Measurements from ENCODE around the gene IFT22. TPM values are rescaled to one million over a fixed set of nuclear protein-coding genes. Genes with fewer than 3 reads are reported as not detected.
A peak's percentile ranks its signal among the peaks of the same experiment; 100 is the strongest.
"Not testable (repeated sequence)": the region's sequence is repeated elsewhere in the genome, so short reads cannot be mapped to it uniquely, and the experiment has no call there.

IFT22 gene
- total and polyA plus RNA-seq, 12 donors, result 11.3 to 44.1 (median 32.5) TPM

GRCh38 chr7:101269664-101270063 lies 51.9 kb downstream of the IFT22 start:
- H3K36me3 ChIP-seq, result no peaks in the 10 kb centered on the region
- WGBS, 2 donors, result 83 to 86% methylated on average over 21 of the region's 21 CpGs
- H3K9me3 ChIP-seq, result no peaks in the 10 kb centered on the region
- H3K27ac ChIP-seq, result no peak overlapping the region
- intact Hi-C loops (cut with DNase I), result loop anchor here in 1 of 10 donors (10.0 kb wide), 1 partner anchor 375 kb away; the partner anchor contains the start of gene ACHE
- ATAC-seq (no peak), DNase-seq (no peak)
- no peak overlapping the region for H3K4me3 ChIP-seq
- no peak for TF ChIP-seq CTCF (IDR thresholded peaks at IDR 0.05)
- H3K27me3 ChIP-seq, result peaks cover 0 to 21% (median 4%) of the 10 kb centered on the region in 7 donors
- no peaks in the 10 kb centered on the region for H3K4me1 ChIP-seq

GRCh38 chr7:101265622-101266516 lies 55.7 kb downstream of the IFT22 start:
- intact Hi-C loops (cut with DNase I), result no loop called here
- H3K9me3 ChIP-seq, result no peaks in the 10 kb centered on the region
- ATAC-seq (no peak), DNase-seq (no peak)
- WGBS, 2 donors, result 64 to 67% methylated on average over 17 of the region's 17 CpGs
- no peaks in the 10 kb centered on the region for H3K36me3 ChIP-seq
- H3K4me1 ChIP-seq, result peaks cover 0 to 10% (median 0%) of the 10 kb centered on the region in 9 donors
- peaks cover 0 to 5% (median 0%) of the 10 kb centered on the region in 7 donors for H3K27me3 ChIP-seq
- H3K27ac ChIP-seq, result no peak overlapping the region
- no peak overlapping the region for H3K4me3 ChIP-seq
- no peak for TF ChIP-seq CTCF (IDR thresholded peaks at IDR 0.05)

- intact Hi-C loops (cut with DNase I); H3K4me1 ChIP-seq; H3K27me3 ChIP-seq; H3K9me3 ChIP-seq; H3K4me3 ChIP-seq; H3K36me3 ChIP-seq: not testable (repeated sequence)
- ATAC-seq (peak; percentile 55 to 96 (median 80)), DNase-seq (peak; percentile 32 to 44)
- WGBS, 2 donors, result 42% methylated on average over 6 of the region's 6 CpGs
- H3K27ac ChIP-seq, result peak overlapping the region in 1 of 10 donors; percentile 15
Observed at GRCh38 chr7:101264102-101264706, 57.4 kb downstream of the IFT22 start.

Other genes with a start within 250 kb of the IFT22 start
- gene TRIM56, start 236.3 kb downstream of the IFT22 start, total RNA-seq, result 10 to 100 TPM; 12.8 to 28.4 (median 16.7) TPM
- 10 to 100 TPM in 1 of 2 donors, 1 to 10 TPM in 1; 5.8 to 12.9 TPM for gene TRIM56, start 236.3 kb downstream of the IFT22 start, polyA plus RNA-seq
- 10 to 100 TPM in 3 of 10 donors, 1 to 10 TPM in 7; 1.2 to 67.8 (median 4.6) TPM for gene SERPINE1, start 194.7 kb downstream of the IFT22 start, total RNA-seq
- 100 to 1,000 TPM in 1 of 2 donors, 1 to 10 TPM in 1; 2.1 to 269 TPM for gene SERPINE1, start 194.7 kb downstream of the IFT22 start, polyA plus RNA-seq
- 10 to 100 TPM in 7 of 10 donors, 1 to 10 TPM in 3; 7.8 to 15.2 (median 11.2) TPM for gene AP1S1, start 167.3 kb downstream of the IFT22 start, total RNA-seq
- 10 to 100 TPM; 16.1 to 33.1 TPM for gene AP1S1, start 167.3 kb downstream of the IFT22 start, polyA plus RNA-seq
- not detected for gene VGF, start 156.2 kb downstream of the IFT22 start, total RNA-seq
- under 1 TPM in 1 of 2 donors, not detected in 1; 0.17 TPM for gene VGF, start 156.2 kb downstream of the IFT22 start, polyA plus RNA-seq
- gene NAT16, start 141.5 kb downstream of the IFT22 start, total RNA-seq, result not detected
- not detected for gene NAT16, start 141.5 kb downstream of the IFT22 start, polyA plus RNA-seq
- not detected for gene MOGAT3, start 120.8 kb downstream of the IFT22 start, total RNA-seq
- gene MOGAT3, start 120.8 kb downstream of the IFT22 start, polyA plus RNA-seq, result not detected
- 10 to 100 TPM; 27.1 to 56.4 (median 36.0) TPM for gene PLOD3, start 104.2 kb downstream of the IFT22 start, total RNA-seq
- gene PLOD3, start 104.2 kb downstream of the IFT22 start, polyA plus RNA-seq, result 10 to 100 TPM; 35.4 to 61.2 TPM
- gene ZNHIT1, start 103.6 kb downstream of the IFT22 start, total RNA-seq, result 10 to 100 TPM; 45.4 to 59.3 (median 49.8) TPM
- 100 to 1,000 TPM in 1 of 2 donors, 10 to 100 TPM in 1; 99.2 to 194 TPM for gene ZNHIT1, start 103.6 kb downstream of the IFT22 start, polyA plus RNA-seq
- 1 to 10 TPM; 1.2 to 3.3 (median 1.7) TPM for gene CLDN15, start 84.0 kb downstream of the IFT22 start, total RNA-seq
- gene CLDN15, start 84.0 kb downstream of the IFT22 start, polyA plus RNA-seq, result 1 to 10 TPM; 3.8 to 5.4 TPM
- gene FIS1, start 76.7 kb downstream of the IFT22 start, total RNA-seq, result 100 to 1,000 TPM; 251 to 350 (median 292) TPM
- gene FIS1, start 76.7 kb downstream of the IFT22 start, polyA plus RNA-seq, result 100 to 1,000 TPM; 147 to 439 TPM
- under 1 TPM in 1 of 10 donors, not detected in 9; 0.50 TPM for gene COL26A1, start 41.1 kb upstream of the IFT22 start, total RNA-seq
- gene COL26A1, start 41.1 kb upstream of the IFT22 start, polyA plus RNA-seq, result under 1 TPM in 1 of 2 donors, not detected in 1; 0.07 TPM

Data from heart right ventricle (tissue), 16 donors.